GM18867 (cell line): ENCODE results near the gene MCHR1.
"Not testable (repeated sequence)": the region's sequence is repeated elsewhere in the genome, so short reads cannot be mapped to it uniquely, and the experiment has no call there.

ENCODE experiments used
- ATAC-seq: cut with Tn5 transposase; IDR thresholded peaks from one replicate; pipeline ENCODE4 v1.9.1; 2021; ENCODE audit warnings: mild to moderate bottlenecking, moderate library complexity; ENCODE audit not compliant: unreplicated experiment

MCHR1 gene

DNA sequence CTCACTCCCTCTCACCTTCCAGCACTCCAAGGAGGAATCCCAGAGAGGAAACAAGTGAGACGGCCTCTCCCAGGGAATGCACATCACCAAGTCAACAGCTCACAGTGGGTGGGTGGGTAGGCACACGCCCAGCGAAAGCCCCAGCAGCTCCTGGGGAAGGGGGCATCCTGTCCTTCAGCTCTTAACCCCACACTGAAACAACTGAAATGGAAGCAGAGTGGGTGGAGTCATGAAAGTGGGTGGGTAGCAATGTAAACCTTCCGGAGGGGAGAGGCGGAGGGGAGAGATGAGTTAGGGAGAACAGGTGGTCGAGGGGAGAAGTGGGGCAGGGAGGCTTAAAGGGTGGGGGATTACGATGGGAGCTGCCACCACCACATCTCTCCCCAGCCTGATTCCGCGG lies 5.4 kb downstream of the MCHR1 start:
- no peak for ATAC-seq

DNA sequence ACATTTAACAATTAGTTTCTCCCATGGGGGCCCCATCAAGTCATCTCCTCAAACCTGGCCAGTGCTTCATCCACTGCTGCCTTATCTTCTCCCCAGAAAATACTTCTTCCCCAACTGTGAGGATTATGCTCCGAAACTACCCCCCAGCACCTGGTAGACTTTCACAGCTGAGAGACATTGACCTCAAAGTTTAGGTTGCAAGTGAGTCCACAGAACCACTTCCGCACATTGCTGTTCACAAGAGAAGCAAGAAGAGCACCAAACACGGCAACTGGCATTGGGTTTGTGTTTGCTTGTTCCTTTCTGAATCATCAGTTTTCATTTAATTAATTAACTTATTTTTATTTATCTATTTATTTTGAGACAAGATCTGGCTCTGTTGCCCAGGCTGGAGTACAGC lies 6.1 kb downstream of the MCHR1 start:
- ATAC-seq, result no peak

DNA sequence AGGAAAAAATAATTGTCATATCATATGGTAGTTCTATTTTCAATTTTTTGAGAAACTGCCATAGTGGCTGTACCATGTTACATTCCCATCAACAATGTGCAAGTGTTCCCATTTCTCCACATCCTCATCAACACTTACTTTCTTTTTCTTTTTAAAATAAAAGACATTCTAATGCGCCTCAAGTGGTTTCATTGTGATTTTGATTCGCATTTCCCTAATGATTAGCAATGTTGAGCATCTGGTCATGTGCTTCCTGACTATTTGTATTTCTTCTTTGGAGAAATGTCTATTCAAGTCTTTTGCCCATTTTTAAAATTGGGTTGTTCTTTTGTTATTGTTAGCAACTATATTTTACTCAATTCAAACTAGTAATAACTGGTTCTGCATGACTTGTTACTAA lies 8.4 kb downstream of the MCHR1 start:
- ATAC-seq, result no peak

DNA sequence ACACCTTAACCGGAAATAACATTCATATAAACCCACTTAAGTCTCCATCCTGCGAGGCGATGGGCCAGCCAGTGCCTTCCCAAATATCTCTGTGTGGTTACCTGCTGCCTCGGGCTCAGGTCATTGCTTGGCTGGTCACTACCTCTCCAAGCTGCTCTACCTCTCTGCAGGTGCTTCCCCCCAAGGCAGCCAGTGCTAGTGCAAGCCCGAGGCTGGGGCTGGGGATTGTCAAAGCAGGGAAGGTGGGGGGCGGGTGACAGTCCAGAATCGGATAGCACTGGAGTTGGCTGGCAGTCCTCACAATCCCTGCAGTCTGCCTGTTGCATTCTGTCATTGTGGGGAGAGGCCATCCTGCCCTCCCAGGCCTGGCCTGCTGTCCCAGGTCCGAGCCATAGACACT lies 11.1 kb downstream of the MCHR1 start:
- no peak for ATAC-seq

DNA sequence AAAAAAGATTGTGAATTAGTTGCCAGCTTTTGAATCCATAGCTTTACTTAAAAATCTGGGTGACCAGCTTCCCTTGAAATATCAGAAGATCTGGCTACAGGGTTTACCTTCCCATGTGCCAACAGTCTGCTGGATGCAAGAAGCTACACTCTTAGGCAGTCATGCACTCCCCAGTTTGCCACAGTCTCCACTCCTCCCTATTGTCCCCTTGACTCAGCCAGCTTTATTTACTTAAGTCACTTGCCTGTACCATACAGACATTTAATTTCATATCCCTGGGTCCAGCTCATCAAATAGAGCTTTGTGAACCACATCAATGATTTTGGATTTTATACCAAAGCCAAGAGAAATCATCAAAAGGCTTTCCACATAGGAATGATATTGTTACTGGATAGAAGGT lies 12.2 kb downstream of the MCHR1 start:
- ATAC-seq, result no peak

DNA sequence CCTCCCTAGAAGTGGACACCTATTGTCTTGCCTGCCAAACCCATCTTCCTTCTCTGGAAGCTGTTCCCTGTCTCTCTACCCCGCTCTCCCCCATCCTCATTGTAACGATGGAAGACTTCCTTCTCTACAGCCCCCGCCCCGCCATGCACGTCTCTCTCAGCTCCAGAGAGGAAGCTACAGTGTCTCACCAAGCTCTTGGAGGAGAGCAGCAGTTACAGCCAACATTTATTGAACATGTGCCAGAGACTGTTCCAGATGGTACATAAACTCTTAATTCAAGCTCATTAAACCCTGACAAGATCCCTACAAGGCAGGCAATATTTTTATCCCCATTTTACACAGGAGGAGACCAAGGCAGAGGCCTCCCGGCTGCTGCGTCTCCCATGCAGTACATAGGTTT lies 15.1 kb downstream of the MCHR1 start:
- no peak for ATAC-seq

DNA sequence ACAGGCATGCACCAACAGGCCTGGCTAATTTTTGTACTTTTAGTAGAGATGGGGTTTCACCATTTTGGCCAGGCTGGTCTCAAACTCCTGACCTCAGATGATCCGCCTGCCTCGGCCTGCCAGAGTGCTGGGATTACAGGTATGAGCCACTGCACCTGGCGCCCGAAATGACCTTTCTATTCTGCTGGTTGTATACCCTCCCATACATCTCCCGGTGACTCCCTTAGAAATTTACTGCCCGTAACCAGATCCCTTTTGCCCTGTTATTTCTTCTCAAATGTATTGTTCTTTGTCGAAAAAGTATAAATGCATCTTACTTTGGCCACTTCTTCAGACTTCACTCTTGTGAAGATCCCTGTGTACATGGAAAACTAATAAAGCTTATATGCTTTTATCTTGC lies 22.0 kb downstream of the MCHR1 start:
- ATAC-seq, result no peak

DNA sequence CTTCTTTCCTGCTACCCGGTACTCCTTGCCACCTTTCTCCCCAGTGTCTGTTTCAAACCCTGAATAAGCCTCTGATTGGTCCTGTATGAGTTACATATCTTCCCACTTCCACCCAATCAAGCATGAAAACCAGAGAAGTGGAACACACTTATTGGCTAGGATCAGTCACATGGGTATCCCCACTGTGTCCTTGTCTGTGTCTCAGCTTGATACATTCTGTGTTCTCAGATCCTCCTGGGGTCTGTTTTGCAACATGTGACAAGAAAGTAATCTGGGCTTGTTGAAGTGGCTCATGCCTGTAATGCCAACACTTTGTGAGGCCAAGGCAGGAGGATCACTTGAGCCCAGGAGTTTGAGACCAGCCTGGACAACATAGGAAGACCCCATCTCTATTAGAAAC lies 23.9 kb downstream of the MCHR1 start:
- no peak for ATAC-seq

DNA sequence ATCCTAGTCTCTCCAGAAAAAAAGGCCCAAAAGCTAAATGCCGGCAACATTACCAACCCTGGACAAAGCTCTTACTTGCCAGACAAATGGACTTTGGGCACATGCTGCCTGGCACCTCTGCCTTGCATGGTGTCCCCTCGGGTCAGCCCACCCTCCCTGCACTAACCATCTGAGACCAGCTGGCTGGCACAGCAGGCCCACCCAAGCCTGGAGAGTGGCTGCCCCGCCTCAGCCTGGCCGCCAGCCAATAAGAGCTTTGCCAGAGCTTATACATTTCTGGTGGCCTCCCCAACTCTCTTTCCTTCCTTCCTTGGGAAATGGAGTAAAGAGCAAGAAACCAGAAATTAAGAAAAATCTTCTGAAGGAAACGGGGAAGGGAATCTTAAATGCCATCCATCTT lies 24.5 kb downstream of the MCHR1 start:
- no peak for ATAC-seq

DNA sequence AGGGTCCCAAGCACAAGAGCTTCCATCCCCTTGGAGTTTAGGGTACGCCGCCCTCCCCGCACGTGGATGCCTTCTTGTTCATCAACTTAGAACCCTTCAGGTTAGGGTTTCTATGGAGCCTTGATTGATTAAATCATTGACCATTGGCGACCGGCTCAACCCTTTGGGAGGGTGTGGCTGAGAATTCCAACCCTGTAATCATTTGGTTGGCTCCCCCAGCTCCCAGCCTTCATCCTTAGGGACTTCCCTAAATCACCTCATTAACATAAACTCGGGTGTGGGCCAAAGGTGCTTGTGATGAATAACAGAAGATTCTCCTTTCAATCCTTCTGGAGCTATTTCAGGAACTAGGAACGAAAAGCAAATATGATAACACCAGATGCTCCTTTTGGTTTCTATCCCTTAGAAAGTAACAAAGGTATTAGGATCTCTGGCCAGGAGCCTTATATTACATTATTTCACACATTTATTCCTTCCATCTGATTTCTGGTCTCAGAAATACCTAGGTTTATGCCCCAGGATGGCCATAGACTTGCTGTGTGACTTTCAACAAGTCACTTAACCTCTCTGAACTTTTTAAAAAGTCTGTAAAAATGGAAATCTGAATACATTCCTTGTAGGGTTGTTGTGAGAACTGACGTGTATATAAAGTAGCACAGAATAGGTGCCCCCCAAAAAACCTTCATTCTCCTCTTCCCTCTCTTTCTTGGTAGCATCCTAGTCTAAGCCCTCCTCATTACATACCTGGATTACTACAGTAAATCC lies 26.8 kb downstream of the MCHR1 start:
- no peak for ATAC-seq

DNA sequence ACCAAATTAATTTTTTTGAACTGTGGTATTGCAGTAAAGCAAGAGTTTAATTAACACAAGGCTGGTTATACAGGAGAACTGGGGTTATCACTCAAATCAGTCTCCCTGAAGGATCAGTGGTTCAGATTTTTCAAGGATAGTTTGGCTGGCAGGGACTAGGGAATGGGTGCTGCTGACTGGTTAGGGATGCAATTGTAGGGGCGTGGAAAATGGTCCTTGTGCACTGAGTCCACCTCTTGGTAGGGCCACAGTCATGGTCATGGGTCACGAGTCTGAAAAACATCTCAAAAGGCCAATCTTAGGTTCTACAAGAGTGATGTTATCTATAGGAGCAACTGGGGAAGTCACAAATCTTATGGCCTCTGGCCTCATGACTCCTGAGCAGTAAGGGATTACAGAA lies 27.9 kb downstream of the MCHR1 start:
- ATAC-seq, result no peak

DNA sequence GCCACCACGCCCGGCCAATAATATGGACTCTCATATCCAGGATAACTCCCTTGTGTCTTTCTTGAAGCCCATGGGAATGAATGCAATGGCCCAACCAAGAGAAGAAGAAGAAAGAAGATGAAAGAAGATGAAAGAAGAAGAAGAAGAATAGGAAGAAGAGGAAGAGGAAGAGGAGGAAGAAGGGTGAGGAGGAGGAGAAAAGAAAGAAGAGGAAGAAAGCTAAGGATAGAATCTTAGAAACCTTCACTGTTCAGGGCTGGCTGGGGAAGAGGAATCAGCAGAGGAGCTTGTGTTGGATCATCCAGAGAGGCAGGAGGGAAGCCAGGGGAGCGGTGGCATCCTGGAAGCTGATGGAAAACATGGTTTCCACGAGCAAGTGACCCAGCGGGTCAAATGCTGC lies 28.9 kb downstream of the MCHR1 start:
- no peak for ATAC-seq

DNA sequence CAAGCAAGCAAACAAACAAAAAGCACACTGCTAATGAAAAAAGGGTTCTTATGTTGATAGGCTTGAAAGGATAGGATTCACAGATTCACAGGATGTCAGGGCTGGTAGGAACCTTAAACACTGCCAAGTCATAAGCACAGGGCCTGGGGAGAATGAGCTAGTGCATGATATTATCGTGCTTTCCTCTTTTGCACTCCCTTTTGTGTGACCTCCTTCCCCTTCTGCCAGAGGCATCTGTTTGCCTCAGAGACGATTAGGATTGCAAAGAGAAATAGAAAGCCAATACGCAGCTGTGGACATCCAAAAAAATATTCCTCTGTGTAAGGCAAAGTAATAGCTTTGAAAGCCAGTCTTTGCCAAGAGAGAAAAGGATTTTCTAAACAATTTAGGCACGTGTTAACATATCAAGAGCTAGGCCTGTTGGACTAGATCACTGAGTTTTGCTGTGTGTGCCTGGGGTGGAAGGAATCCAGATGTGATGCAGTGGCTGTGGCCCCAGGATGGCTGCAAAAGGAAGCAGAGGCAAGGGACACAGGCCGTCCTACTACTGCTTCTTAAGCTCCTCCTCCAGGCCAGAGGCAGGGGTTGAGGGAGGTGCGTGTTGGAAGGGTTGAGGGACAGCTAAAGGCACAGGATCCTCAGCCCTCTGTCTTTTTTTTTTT lies 30.6 kb downstream of the MCHR1 start:
- no peak for ATAC-seq

DNA sequence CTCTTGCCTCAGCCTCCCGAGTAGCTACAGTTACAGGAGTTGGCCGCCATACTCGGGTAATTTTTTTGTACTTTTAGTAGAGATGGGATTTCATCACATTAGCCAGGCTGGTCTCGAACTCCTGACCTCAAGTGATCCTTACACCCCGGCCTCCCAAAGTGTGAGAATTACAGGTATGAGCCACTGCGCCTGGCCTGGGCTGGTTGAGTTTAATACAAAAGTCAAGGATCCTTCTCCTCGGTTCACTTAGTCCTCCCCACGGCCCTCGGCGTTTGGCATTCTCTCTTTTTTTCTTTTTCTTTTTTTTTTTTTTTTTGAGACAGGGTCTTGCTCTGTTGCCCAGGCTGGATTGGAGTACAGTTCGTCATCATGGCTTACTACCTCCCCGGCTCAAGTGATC lies 33.0 kb downstream of the MCHR1 start:
- no peak for ATAC-seq

DNA sequence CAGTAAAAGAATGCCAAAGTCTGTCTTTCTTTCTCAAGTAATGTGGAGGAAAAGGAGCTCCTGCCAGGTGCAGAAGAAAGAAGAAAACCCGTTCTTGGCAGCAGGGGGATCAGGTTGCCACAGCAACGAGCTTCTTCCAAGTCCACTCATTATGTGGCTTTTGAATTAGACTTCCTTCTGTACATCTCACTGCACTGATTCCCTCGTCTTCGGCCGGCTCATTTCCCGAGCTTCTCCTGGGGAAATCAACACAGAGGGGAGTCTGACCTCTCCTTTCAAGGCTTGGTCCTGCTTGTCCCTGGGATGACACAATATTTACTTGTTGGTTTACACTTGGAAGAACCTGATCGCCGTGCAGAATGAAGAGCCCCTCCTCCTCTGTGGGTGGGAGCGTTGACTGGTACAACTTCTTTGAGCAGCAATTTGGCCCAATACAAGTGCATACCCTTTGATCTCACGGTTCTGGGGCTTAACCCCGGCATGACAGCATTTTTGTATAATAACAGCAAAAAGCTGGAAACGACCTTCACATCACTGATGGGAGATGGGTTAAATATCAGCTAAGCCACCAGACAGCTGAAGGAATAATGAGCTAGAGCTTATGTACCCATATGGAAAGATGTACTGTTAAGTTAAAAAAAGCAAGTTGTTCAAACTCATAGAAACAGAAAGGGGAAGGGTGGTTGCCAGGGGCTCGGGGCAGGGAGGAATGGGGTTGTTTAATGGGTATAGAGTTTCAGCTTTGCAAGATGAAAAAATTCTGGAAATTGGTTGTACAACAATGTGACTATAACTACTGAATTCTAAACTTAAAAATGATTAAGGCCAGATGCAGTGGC lies 35.4 kb downstream of the MCHR1 start:
- no peak for ATAC-seq

DNA sequence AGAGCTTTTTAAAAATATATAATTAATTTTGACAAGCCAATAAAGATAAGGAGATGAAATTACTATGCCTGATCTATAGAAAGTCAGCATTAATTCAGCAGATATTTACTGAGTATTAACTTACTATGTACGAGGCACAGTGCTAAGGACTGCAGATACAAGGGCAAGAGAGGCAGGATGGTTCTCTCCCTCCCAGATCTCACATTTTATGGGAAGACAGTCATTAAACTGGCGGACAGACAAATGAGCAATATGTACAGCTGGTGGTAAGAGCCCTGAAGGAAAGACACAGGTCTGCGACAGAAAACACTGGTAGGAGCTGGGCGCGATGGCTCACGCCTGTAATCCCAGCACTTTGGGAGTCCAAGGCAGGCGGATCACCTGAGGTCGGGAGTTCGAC lies 36.8 kb downstream of the MCHR1 start:
- no peak for ATAC-seq

DNA sequence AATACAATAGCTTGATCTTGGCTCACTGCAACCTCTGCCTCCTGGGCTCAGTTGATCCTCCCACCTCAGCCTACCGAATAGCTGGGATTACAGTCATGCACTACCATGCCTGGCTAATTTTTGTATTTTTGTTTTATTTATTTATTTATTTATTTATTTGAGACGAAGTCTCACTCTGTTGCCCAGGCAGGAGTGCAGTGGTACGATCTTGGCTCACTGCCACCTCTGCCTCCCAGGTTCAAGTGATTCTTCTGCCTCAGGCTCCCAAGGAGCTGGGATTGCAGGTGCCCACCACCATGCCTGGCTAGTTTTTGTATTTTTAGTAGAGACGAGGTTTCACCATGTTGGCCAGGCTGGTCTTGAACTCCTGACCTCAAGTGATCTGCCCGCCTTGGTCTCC lies 38.4 kb downstream of the MCHR1 start:
- ATAC-seq, result not testable (repeated sequence)

DNA sequence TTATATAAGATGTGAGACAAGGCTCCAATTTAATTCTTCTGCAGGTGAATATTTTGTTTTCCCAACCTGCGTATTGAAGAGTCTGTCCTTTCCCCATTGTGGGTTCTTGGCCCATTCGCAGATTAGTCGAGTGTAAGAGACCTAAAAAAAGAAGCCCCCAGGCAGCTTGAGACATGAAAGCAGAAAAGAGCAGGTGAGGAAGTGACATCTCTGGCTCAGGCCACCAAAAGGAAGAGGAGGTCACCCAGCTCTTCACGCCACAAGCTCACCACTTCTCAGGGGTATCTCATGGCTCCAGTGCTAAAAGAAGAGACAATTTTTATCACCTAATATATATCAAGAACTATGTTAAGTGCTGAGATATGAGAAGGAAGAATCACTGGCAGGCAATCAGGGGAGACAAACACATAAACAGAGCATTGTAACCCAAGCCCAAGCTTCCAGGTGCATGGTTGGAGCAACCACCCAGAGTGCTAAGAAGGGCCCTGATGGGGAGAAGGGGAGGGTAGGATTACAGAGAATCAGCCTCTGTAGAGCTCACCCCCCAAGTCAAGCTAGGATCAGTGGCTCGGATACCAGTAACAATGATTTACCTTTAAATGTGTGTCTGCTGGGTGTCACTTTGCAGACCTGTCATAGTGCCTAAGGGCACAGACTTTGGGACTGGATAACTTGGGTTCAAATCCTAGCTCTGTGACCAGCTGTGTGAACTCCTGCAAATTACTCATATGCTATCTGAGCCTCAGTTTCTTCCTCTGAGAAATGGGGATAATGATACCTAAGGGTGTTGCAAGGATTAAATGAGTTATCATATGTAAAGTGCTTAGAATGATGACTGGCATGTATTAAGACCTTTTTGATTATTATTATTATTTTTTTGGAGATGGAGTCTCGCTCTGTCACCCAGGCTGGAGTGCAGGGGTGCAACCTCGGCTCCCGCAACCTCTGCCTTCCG lies 39.2 kb downstream of the MCHR1 start:
- ATAC-seq, result no peak

DNA sequence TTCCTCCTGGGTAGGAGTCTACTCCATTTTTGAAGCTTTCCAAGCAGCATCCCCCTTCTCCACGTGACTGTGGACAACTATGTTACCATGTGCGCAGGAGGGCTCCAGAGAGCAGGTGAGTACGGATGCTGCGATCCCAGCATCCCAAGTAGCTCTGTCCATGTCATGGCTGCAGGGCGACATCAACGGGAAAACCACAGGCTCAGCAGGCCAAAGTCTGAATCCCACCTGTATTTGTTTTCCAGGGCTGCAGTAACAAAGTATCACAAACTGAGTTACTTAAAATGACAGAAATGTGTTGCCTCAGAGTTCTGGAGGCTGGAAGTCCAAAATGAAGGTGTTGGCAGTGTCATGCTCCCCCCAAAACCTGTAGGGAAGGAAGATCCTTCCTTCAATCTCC lies 40.3 kb downstream of the MCHR1 start:
- ATAC-seq, result no peak

DNA sequence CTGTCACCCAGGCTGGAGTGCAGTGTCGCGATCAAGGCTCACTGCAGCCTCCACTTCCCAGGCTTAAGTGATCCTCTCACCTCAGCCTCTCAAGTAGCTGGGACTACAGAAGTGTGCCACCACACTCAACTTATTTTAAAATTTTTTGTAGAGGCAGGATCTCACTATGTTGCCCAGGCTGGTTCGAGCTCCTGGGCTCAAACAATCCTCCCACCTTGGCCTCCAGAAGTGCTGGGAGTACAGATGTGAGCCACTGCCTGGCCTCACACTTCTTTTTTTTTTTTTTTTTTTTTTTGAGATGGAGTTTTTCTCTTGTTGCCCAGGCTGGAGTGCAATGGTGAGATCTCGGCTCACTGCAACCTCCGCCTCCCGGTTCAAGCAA lies 40.9 kb downstream of the MCHR1 start:
- ATAC-seq, result not testable (repeated sequence)
